Neural crest cell (in vitro differentiated cells): ENCODE results near the gene SMIM17. TPM values are rescaled to one million over a fixed set of nuclear protein-coding genes. Genes with fewer than 3 reads are reported as not detected.
"Not testable (repeated sequence)": the region's sequence is repeated elsewhere in the genome, so short reads cannot be mapped to it uniquely, and the experiment has no call there.

Source experiments
- DNase-seq: peaks from one replicate; pipeline ENCODE4 v3.0.0; 2021; ENCODE audit warnings: low read depth, mixed read lengths, low spot score
- H3K27ac Mint-ChIP-seq: one replicate; pipeline ENCODE4 v1.8.0; 2021; ENCODE audit warnings: mild to moderate bottlenecking, mixed read lengths; ENCODE audit not compliant: unreplicated experiment
- H3K27me3 Mint-ChIP-seq: 2 replicates; pipeline ENCODE4 v1.8.0; 2021; ENCODE audit warnings: low read depth, mild to moderate bottlenecking, mixed read lengths
- H3K36me3 Mint-ChIP-seq: 2 replicates; pipeline ENCODE4 v1.8.0; 2021; ENCODE audit warnings: low read depth, mild to moderate bottlenecking, mixed read lengths
- H3K4me1 Mint-ChIP-seq: 2 replicates; pipeline ENCODE4 v1.8.0; 2021; ENCODE audit warnings: mixed read lengths
- H3K4me3 Mint-ChIP-seq: one replicate; pipeline ENCODE4 v1.8.0; 2021; ENCODE audit warnings: mild to moderate bottlenecking, mixed read lengths
- H3K9me3 Mint-ChIP-seq: 2 replicates; pipeline ENCODE4 v1.8.0; 2021; ENCODE audit warnings: mixed read lengths
- total RNA-seq: library from RNA; stranded (reverse); gene quantifications from 2 replicates; pipeline ENCODE4 v1.2.1, GENCODE V29; 2021
- TF ChIP-seq, protein P1 (sequence below): fragments of 200-600 bp; sonication (generic); conservative IDR thresholded peaks from 2 replicates; pipeline ENCODE4 v1.5.0; 2021; ENCODE audit warnings: antibody characterized with exemption, mild to moderate bottlenecking

Gene SMIM17
- total RNA-seq, 1 donor from 2014 or later = 0.89 TPM

DNA sequence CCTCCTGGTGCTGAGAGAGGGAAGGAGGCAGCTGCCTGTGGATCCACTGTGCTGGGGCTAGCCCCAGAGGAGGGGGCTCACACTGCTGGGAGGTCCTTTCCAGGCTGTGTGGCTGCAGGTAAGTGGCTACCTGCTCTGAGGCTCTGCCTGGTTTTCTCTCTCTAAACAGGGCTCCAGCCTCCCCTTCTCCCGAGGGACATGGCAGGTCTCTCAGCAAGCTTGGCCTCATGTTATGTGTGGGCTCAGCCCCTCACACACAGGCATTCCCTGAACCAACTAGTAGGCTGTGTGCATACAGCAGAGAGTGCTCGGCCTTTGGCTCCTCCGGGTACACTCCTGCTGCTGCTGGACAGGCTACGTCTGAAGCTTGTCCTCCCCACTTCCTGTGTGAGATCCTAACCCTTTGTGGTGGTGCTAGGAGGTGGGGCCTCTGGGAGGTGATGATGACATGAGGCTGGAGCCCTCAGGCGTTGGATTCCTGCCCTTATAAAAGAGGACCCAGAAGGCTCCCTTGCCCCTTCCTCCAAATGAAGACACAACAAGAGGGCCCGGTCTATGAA is 24.4 kb downstream of the SMIM17 start:
- TF ChIP-seq, protein P1, sequence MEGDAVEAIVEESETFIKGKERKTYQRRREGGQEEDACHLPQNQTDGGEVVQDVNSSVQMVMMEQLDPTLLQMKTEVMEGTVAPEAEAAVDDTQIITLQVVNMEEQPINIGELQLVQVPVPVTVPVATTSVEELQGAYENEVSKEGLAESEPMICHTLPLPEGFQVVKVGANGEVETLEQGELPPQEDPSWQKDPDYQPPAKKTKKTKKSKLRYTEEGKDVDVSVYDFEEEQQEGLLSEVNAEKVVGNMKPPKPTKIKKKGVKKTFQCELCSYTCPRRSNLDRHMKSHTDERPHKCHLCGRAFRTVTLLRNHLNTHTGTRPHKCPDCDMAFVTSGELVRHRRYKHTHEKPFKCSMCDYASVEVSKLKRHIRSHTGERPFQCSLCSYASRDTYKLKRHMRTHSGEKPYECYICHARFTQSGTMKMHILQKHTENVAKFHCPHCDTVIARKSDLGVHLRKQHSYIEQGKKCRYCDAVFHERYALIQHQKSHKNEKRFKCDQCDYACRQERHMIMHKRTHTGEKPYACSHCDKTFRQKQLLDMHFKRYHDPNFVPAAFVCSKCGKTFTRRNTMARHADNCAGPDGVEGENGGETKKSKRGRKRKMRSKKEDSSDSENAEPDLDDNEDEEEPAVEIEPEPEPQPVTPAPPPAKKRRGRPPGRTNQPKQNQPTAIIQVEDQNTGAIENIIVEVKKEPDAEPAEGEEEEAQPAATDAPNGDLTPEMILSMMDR = no peak
- Mint-ChIP-seq H3K36me3 (peaks cover 5% of the 10 kb centered on the region), H3K27me3 (no peaks in the 10 kb centered on the region), H3K4me1 (no peaks in the 10 kb centered on the region), H3K4me3 (no peak overlapping the region), H3K27ac (no peak overlapping the region), H3K9me3 (peaks cover 3% of the 10 kb centered on the region)
- DNase-seq = no peak

DNA sequence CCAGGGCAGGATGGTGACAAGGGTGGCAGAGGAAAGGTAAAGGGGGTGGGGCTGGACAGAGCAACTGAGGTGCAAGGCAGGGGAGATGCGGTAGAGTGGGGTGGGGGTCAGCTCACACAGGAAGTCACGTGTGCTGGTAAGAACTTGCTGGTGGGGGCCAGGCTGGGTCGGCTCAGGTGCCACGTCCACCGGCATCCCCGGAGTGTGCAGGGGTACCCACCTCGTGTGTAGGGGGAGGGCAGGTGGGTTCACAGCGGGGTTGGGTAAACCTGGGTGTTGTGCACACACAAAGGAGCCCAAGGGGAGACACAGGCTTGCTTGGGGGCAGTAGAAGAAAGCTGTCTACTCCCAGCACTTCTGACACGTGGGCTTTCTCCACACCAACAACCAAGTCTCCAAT is 25.7 kb downstream of the SMIM17 start:
- Mint-ChIP-seq H3K36me3 (peaks cover 5% of the 10 kb centered on the region), H3K4me1 (no peaks in the 10 kb centered on the region), H3K27ac (no peak overlapping the region), H3K27me3 (no peaks in the 10 kb centered on the region), H3K9me3 (peaks cover 3% of the 10 kb centered on the region), H3K4me3 (no peak overlapping the region)
- no peak for DNase-seq
- TF ChIP-seq, protein P1 = no peak

DNA sequence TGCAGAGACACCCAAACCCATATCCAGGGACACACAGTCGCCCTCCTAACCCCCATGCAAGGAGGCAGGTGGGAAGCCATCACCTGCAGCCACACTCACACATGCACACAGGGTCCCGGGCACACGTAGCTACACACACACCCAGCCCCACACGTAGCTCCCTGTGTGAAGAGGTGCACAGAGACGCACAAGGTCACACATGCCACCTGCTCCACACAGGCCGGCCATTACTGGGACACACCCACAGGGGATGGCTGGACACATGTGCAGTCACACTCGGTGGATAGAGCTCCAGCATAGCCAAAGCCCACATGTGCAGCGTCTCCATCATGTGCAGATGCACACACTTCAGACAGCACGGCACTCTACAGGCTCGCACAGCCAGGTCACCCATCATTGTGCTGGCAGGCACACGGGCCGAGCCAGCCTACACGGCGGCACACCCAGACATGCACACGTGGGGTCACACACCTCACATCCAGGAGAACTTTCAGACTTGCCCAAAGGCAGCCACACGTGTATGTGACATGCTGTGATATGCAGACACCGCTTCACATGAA is 27.5 kb downstream of the SMIM17 start:
- Mint-ChIP-seq H3K4me3 (no peak overlapping the region), H3K36me3 (peaks cover 5% of the 10 kb centered on the region), H3K27me3 (no peaks in the 10 kb centered on the region), H3K9me3 (peaks cover 3% of the 10 kb centered on the region), H3K4me1 (no peaks in the 10 kb centered on the region), H3K27ac (no peak overlapping the region)
- TF ChIP-seq, protein P1 = no peak
- no peak for DNase-seq

DNA sequence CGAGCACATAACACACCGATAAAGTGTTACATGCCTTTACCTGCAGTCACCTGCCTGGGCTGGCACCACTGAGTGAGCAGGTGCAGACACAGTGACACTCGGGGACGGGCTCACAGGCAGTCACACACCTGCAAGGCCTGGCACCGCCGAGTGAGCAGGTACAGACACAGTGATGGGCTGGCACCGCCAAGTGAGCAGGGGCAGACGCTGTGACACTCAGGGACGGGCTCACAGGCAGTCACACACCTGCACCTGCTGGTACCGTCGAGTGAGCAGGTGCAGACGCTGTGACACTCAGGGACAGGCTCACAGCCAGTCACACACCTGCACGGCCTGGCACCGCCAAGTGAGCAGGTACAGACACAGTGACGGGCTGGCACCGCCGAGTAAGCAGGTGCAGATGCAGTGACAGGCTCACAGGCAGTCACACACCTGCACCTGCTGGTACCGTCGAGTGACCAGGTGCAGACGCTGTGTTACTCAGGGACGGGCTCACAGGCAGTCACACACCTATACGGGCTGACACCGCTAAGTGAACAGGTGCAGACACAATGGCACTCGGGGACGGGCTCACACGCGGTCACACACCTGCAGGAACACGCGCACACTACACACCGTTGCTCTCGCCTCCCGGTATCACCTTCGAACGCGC is 28.1 kb downstream of the SMIM17 start:
- Mint-ChIP-seq H3K36me3 (peaks cover 5% of the 10 kb centered on the region), H3K27me3 (no peaks in the 10 kb centered on the region), H3K4me1 (no peaks in the 10 kb centered on the region), H3K27ac (no peak overlapping the region), H3K9me3 (peaks cover 3% of the 10 kb centered on the region), H3K4me3 (no peak overlapping the region)
- no peak for DNase-seq
- TF ChIP-seq, protein P1 = no peak

DNA sequence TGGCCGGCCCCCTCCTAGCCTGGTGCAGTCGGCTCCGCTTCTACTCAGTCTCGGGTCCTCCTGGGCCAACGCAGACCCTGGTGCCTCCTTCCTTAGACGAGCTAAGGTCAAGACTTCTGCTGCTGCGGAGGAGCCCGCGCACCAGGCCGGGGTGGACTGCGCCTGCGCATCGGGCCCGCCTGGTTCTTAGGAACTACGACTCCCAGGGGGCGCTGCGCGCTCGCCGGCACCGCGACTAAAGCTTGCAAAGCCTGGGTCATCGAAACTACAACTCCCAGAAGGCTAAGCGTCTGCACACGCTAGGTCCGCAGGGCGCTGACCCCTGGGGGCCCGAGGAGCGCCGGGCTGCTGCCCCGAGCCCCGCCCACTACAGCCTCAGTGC is 28.6 kb downstream of the SMIM17 start, which contains the start of gene ZNF835:
ZNF835 (minus strand) TSS at position 145 of the 382 bp plus-strand sequence. CDS start 6,559 bp downstream, outside the sequence.
- peaks cover 5% of the 10 kb centered on the region for H3K36me3 Mint-ChIP-seq
- no peak for DNase-seq
- peaks cover 3% of the 10 kb centered on the region for H3K9me3 Mint-ChIP-seq
- no peak within 1 kb of the TSS for H3K4me3 Mint-ChIP-seq
- H3K27me3 Mint-ChIP-seq = no peaks in the 10 kb centered on the region
- no peak within 1 kb of the TSS for H3K27ac Mint-ChIP-seq
- no peaks in the 10 kb centered on the region for H3K4me1 Mint-ChIP-seq
- TF ChIP-seq, protein P1 = no peak

DNA sequence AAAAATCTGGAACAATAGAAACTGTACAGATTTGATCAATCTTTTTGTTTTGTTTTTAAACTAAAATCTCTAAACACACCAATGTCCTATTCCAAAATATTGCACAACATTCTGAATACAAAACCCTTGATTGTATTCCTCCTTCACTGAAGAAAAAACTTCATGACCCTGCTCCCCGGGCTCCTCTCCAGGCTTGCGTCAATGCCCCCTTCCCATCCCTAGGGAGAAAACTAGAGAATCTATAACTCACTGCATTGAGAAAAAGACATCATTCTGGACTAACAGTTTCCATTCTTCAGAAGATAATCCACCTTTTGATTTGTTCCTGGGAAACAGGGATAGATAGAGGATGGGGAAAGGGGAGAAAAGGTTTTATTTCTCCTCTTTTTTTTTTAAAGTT is 29.7 kb downstream of the SMIM17 start:
- not testable (repeated sequence) for H3K4me1 Mint-ChIP-seq, H3K36me3 Mint-ChIP-seq, H3K27me3 Mint-ChIP-seq, H3K4me3 Mint-ChIP-seq, H3K27ac Mint-ChIP-seq, H3K9me3 Mint-ChIP-seq, DNase-seq
